Measurements from ENCODE around the gene NRCAM. TPM values are rescaled to one million over a fixed set of nuclear protein-coding genes. Genes with fewer than 3 reads are reported as not detected.

Gene NRCAM
- total and polyA plus RNA-seq, 2 of the 13 experiments (the other 11 are each of a cell fraction or from before 2014, with no cell fraction given) = 0.31 to 0.33 TPM

GRCh38 chr7:108254259-108254658 is 202.0 kb downstream of the NRCAM start (continued):
- TF ChIP-seq SIN3A (IDR thresholded peaks at IDR 0.05; ENCODE audit: borderline replicate concordance, low read depth, low read length) = no peak

DNA sequence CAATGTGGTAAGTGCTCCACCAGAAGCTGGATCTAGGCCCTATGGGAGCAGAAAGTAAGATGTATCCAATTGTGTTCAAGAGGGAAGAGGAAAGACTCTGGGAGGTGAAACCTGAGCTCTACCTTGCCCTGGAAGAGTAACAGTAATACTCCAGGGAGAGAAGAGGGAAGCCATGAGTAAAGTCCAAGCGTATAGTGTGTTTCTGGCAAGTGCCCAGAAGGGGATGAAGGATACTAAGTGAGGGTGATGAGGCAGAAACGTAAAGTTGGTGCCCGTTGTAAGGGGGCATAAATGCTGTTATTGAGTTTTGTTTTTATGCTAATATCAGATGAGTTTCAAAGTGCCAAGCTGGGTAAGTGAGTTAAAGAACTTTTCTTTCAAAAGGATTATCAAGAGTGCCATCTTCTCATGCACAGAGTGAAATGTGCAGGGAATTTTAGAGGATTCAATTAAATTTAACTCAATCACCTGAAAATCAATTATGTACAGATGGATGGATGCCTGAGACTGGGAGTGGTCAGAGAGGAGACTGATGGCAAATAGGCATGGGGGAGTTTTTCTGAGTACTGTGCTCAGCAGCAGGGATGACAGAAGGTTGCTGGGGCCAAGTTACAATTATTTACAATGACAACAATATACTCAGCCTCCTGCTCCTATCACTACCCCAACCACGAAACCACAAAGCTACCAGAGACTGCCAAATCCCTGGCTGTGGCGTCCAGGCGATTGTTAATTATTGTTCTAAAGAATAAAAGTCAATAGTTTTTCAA is 202.8 kb downstream of the NRCAM start:
- Histone ChIP-seq H3K27ac (ENCODE audit: extremely low read length, insufficient read depth, low read length) (no peak overlapping the region), H3K9me3 (ENCODE audit: low read length) (no peaks in the 10 kb centered on the region), H3K4me1 (ENCODE audit: insufficient read depth, low read length) (peaks cover 18% of the 10 kb centered on the region), H3K4me3 (replicated peaks in 1 of 3; ENCODE audit: insufficient read depth in 1 of 3, low read depth in 2 of 3, low read length in 3 of 3) (no peak overlapping the region), H3K36me3 (replicated peaks in 1 of 2; ENCODE audit: control insufficient read depth in 1 of 2, insufficient read depth in 2 of 2, low read length in 2 of 2) (no peaks in the 10 kb centered on the region), H3K79me2 (ENCODE audit: insufficient read depth, low read length) (no peaks in the 10 kb centered on the region), H3K9ac (ENCODE audit: insufficient read depth, low read depth, low read length) (no peak overlapping the region), H4K20me1 (ENCODE audit: insufficient read depth, low read length) (no peaks in the 10 kb centered on the region), H3K4me2 (ENCODE audit: low read depth, low read length) (no peak overlapping the region), H3K27me3 (ENCODE audit: control insufficient read depth in 1 of 2, insufficient read depth in 2 of 2, low read length in 2 of 2) (no peaks in the 10 kb centered on the region), H2AFZ (ENCODE audit: low read length) (no peak overlapping the region)
- ChIA-PET POLR2A (no interaction called here), CTCF (ENCODE audit: low intra/inter-chr PET ratio, low total read pairs) (no interaction called here)
- intact Hi-C loops (cut with micrococcal nuclease; ENCODE audit: unreplicated experiment) = no loop called here
- in situ Hi-C loops (cut with HindIII; ENCODE audit: extremely low pct_ligation_motif_present, low pct_unique_long_range_greater_than_20kb) = no loop called here
- ATAC-seq (no peak), FAIRE-seq (no peak), DNase-seq (ENCODE audit: low spot score) (no peak)
- WGBS (ENCODE audit: low lambda C conversion rate) = 34% methylated on average over 6 of the region's 6 CpGs
- BruUV-seq (replicated peaks) = no TSS peak
- TF ChIP-seq SOX13 (IDR thresholded peaks at IDR 0.05) = no peak
- TF ChIP-seq SOX13 (CRISPR knock-in tag; conservative IDR thresholded peaks at IDR 0.05 in 1 of 2, IDR thresholded peaks at IDR 0.05 in 1 of 2) = no peak
- TF ChIP-seq KMT2A (CRISPR knock-in tag; IDR thresholded peaks at IDR 0.05) = no peak
- no peak for TF ChIP-seq FOXA3 (CRISPR knock-in tag; IDR thresholded peaks at IDR 0.05)
- TF ChIP-seq CBX2 (IDR thresholded peaks at IDR 0.05; ENCODE audit: low read depth, low read length) = no peak
- no peak for TF ChIP-seq CBX2 (CRISPR knock-in tag; IDR thresholded peaks at IDR 0.05; ENCODE audit: low read depth)
- TF ChIP-seq SMAD9 (CRISPR knock-in tag; IDR thresholded peaks at IDR 0.05) = no peak
- TF ChIP-seq EEA1 (CRISPR knock-in tag; IDR thresholded peaks at IDR 0.05; ENCODE audit: borderline replicate concordance) = no peak
- TF ChIP-seq, protein P1, sequence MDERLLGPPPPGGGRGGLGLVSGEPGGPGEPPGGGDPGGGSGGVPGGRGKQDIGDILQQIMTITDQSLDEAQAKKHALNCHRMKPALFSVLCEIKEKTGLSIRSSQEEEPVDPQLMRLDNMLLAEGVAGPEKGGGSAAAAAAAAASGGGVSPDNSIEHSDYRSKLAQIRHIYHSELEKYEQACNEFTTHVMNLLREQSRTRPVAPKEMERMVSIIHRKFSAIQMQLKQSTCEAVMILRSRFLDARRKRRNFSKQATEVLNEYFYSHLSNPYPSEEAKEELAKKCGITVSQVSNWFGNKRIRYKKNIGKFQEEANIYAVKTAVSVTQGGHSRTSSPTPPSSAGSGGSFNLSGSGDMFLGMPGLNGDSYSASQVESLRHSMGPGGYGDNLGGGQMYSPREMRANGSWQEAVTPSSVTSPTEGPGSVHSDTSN (CRISPR knock-in tag; IDR thresholded peaks at IDR 0.05) = no peak
- TF ChIP-seq NFE2L2 (IDR thresholded peaks at IDR 0.05; ENCODE audit: low read length) = no peak
- TF ChIP-seq GMEB1 (CRISPR knock-in tag; IDR thresholded peaks at IDR 0.05; ENCODE audit: borderline replicate concordance) = no peak
- no peak for TF ChIP-seq MIER3 (CRISPR knock-in tag; IDR thresholded peaks at IDR 0.05; ENCODE audit: borderline replicate concordance)
- TF ChIP-seq CREM (IDR thresholded peaks at IDR 0.05) = no peak
- no peak for TF ChIP-seq CREM (CRISPR knock-in tag; IDR thresholded peaks at IDR 0.05)
- no peak for TF ChIP-seq BHLHE40 (IDR thresholded peaks at IDR 0.05; ENCODE audit: low read length)
- no peak for TF ChIP-seq DMTF1 (CRISPR knock-in tag; IDR thresholded peaks at IDR 0.05)
- TF ChIP-seq, protein P2, sequence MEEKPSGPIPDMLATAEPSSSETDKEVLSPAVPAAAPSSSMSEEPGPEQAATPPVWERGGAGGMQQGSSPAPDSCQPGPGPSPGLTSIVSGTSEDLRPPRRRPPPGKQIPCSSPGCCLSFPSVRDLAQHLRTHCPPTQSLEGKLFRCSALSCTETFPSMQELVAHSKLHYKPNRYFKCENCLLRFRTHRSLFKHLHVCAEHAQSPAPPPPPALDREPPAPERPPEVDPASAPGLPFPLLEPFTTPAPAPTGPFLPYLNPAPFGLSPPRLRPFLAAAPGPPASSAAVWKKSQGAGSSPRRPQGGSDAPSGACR (CRISPR knock-in tag; IDR thresholded peaks at IDR 0.05) = no peak
- TF ChIP-seq ZNF496 (CRISPR knock-in tag; IDR thresholded peaks at IDR 0.05; ENCODE audit: insufficient replicate concordance) = no peak

Measured in HepG2 (cell line).